GM12864 (cell line): Measurements from ENCODE around the gene TBC1D14.

ENCODE experiments used
- DNase-seq: peaks from one replicate; pipeline ENCODE4 v3.0.0-alpha.2; 2011; ENCODE audit warnings: low read depth
- H3K4me3 ChIP-seq: 2 replicates; pipeline ENCODE4 v1.5.1; 2011; ENCODE audit warnings: mild to moderate bottlenecking, low read depth, low read length, control low read depth
- CTCF ChIP-seq: IDR thresholded peaks from 2 replicates; pipeline ENCODE4 v1.5.1; 2011; ENCODE audit warnings: low read depth, mild to moderate bottlenecking, moderate library complexity, low read length, control low read depth, inconsistent platforms; ENCODE audit errors: missing control alignments

Gene TBC1D14

GRCh38 chr4:6948134-6948460 is 38.5 kb downstream of the TBC1D14 start:
- DNase-seq: no peak
- no peak for TF ChIP-seq CTCF
- no peak overlapping the region for H3K4me3 ChIP-seq

GRCh38 chr4:6951880-6952381 is 42.3 kb downstream of the TBC1D14 start:
- DNase-seq: no peak
- H3K4me3 ChIP-seq: no peak overlapping the region
- TF ChIP-seq CTCF: no peak

- no peak for TF ChIP-seq CTCF
- DNase-seq: no peak
- no peak overlapping the region for H3K4me3 ChIP-seq
Measured at GRCh38 chr4:6953751-6954380, 44.2 kb downstream of the TBC1D14 start.

GRCh38 chr4:6955261-6955911 is 45.8 kb downstream of the TBC1D14 start:
- TF ChIP-seq CTCF: no peak
- H3K4me3 ChIP-seq: no peak overlapping the region
- DNase-seq: no peak

GRCh38 chr4:6956087-6956433 is 46.4 kb downstream of the TBC1D14 start:
- TF ChIP-seq CTCF: no peak
- no peak for DNase-seq
- no peak overlapping the region for H3K4me3 ChIP-seq

GRCh38 chr4:6956434-6957147 is 47.0 kb downstream of the TBC1D14 start:
- H3K4me3 ChIP-seq: no peak overlapping the region
- no peak for TF ChIP-seq CTCF
- DNase-seq: no peak
